Cardiac muscle cell (in vitro differentiated cells and primary cell): Measurements from ENCODE around the gene KIF26B. TPM values are rescaled to one million over a fixed set of nuclear protein-coding genes. Genes with fewer than 3 reads are reported as not detected.

ENCODE experiments used
- DNase-seq, 2 donors: peaks; one replicate each; pipeline versions ENCODE4 v3.0.0 to v3.0.0-alpha.2; 2010 to 2017; ENCODE audit warnings: low read depth in 1 of 2, low spot score in 1 of 2
- H3K27ac ChIP-seq: fragments of 200-600 bp; sonication (generic); 2 replicates; pipeline ENCODE4 v1.5.1; 2016
- H3K27me3 ChIP-seq: fragments of 200-600 bp; sonication (generic); 2 replicates; pipeline ENCODE4 v1.6.0; 2016; ENCODE audit warnings: control low read depth
- H3K36me3 ChIP-seq: fragments of 200-600 bp; sonication (generic); 2 replicates; pipeline ENCODE4 v1.5.1; 2016; ENCODE audit warnings: control low read depth
- H3K4me1 ChIP-seq: fragments of 200-600 bp; sonication (generic); 2 replicates; pipeline ENCODE4 v1.8.1; 2017; ENCODE audit warnings: low read depth, mild to moderate bottlenecking, mixed run types
- H3K4me3 ChIP-seq: fragments of 200-600 bp; sonication (generic); 2 replicates; pipeline ENCODE4 v1.5.1; 2016; ENCODE audit warnings: mild to moderate bottlenecking
- H3K9me3 ChIP-seq: fragments of 200-600 bp; sonication (generic); 2 replicates; pipeline ENCODE4 v1.5.1; 2017; ENCODE audit warnings: low read depth, mild to moderate bottlenecking, control low read depth
- polyA plus RNA-seq: library from polyadenylated mRNA; unstranded; fragments of >200 nt; fragmentation: Nextera tagmentation; extraction: Ambion mirVana; gene quantifications from 2 replicates; pipeline ENCODE4 v1.2.1, GENCODE V29; 2016
- total RNA-seq: library from RNA; depleted of rRNA; stranded (reverse); fragments of >200 nt; gene quantifications from 2 replicates; pipeline ENCODE4 v1.2.3, GENCODE V29; 2016
- TF ChIP-seq, protein P1 (sequence below): IDR thresholded peaks from 2 replicates; pipeline ENCODE4 v1.5.1; 2012; ENCODE audit warnings: low read depth, mild to moderate bottlenecking, low read length

Gene KIF26B
- total and polyA plus RNA-seq, 2 experiments from 2014 or later = 58.9 to 177 TPM

DNA sequence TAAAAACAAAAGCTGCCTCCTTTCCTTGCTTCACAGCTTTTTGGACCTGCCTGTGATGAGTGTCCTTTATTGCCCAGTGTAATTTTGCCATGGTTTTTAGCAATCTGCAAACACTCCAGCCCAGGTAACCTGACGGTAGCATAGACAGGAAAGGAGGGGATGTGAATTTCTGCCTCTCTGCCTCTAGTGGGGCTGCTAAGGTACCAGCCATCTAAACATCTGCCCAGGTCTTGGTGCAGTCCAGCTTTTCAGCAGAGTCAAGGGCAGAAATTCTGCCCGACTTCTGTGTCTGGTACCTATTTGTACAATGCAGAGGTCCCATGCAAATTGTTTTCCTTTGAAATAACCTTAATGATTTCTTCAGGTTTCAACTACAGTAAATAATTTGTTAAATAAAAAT, 371.4 kb downstream of the KIF26B start:
- no peaks in the 10 kb centered on the region for H3K27me3 ChIP-seq

DNA sequence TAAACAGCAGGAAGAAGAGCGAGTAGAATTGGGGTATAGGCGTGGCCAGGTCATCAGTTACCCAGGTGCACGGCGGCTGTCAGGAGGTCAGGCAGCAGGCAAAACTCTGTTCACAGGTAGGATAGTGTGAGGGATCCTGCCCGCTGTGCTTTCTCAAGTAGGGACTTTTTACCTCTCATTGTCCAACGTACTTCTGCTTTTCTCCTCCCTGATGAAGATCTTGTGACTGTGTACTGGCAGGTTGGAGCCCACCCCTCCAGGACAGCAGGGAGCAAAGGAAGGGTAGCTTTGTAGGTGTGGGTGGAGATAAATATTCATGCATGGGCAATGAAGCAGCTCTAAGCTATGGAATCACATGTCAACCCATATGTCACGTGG, 373.5 kb downstream of the KIF26B start:
- H3K4me3 ChIP-seq = no peak overlapping the region
- no peaks in the 10 kb centered on the region for H3K9me3 ChIP-seq
- no peaks in the 10 kb centered on the region for H3K36me3 ChIP-seq
- H3K27me3 ChIP-seq = no peaks in the 10 kb centered on the region
- TF ChIP-seq, protein P1, sequence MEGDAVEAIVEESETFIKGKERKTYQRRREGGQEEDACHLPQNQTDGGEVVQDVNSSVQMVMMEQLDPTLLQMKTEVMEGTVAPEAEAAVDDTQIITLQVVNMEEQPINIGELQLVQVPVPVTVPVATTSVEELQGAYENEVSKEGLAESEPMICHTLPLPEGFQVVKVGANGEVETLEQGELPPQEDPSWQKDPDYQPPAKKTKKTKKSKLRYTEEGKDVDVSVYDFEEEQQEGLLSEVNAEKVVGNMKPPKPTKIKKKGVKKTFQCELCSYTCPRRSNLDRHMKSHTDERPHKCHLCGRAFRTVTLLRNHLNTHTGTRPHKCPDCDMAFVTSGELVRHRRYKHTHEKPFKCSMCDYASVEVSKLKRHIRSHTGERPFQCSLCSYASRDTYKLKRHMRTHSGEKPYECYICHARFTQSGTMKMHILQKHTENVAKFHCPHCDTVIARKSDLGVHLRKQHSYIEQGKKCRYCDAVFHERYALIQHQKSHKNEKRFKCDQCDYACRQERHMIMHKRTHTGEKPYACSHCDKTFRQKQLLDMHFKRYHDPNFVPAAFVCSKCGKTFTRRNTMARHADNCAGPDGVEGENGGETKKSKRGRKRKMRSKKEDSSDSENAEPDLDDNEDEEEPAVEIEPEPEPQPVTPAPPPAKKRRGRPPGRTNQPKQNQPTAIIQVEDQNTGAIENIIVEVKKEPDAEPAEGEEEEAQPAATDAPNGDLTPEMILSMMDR = no peak
- no peak overlapping the region for H3K27ac ChIP-seq
- peaks cover 4% of the 10 kb centered on the region for H3K4me1 ChIP-seq
- DNase-seq = no peak

More for the DNA sequence above, 371.4 kb downstream of the KIF26B start:
- peaks cover 4% of the 10 kb centered on the region for H3K4me1 ChIP-seq
- TF ChIP-seq, protein P1 = no peak
- no peaks in the 10 kb centered on the region for H3K9me3 ChIP-seq
- no peak overlapping the region for H3K27ac ChIP-seq
- no peaks in the 10 kb centered on the region for H3K36me3 ChIP-seq
- no peak overlapping the region for H3K4me3 ChIP-seq
- DNase-seq = no peak

DNA sequence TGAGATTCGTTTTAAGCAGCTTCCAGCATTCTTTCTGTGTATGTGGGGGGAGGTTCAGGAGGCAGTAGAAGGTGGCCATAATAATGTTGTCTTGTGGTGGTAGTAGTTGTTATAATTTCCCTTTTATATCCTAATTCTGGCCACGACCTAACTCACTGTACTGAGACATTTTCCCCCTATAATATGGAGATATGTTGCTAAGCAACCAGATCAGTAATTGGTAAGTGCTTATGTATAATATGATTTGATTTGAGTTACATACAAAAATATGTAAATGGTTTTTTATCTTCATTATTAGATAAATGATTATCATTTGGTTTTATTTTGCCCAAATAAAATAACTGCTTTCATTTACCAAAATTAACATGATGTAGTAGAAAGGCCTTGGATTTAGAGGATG, 376.2 kb downstream of the KIF26B start:
- Histone ChIP-seq H3K27ac (no peak overlapping the region), H3K9me3 (no peaks in the 10 kb centered on the region), H3K4me3 (no peak overlapping the region), H3K36me3 (no peaks in the 10 kb centered on the region), H3K27me3 (no peaks in the 10 kb centered on the region), H3K4me1 (peaks cover 4% of the 10 kb centered on the region)
- TF ChIP-seq, protein P1 = no peak
- no peak for DNase-seq

DNA sequence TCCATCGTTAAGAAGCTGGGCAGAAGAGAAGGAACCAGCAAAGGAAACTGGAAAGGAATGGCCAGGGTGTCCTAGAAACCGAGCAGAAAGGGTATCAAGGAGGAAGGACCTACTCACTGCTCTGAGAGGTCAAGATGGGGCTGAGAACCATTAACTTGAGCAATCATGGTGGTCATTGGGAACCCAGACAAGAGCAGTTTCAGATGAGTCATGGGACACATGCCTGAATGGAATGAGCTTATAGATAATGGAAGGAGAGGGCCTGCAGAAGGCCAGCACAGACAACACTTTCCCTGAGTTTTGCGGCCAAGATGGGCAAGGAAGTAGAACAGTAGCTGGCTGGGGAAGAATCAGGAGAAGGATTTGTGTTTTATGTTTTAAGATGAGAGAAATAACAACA, 383.2 kb downstream of the KIF26B start:
- peaks cover 16% of the 10 kb centered on the region for H3K36me3 ChIP-seq
- H3K9me3 ChIP-seq = no peaks in the 10 kb centered on the region
- H3K27ac ChIP-seq = peak overlapping the region; percentile 14
- peak in 1 of 2 donors; percentile 74 for DNase-seq
- H3K4me1 ChIP-seq = peaks cover 13% of the 10 kb centered on the region
- no peaks in the 10 kb centered on the region for H3K27me3 ChIP-seq
- no peak overlapping the region for H3K4me3 ChIP-seq
- TF ChIP-seq, protein P1 = no peak

DNA sequence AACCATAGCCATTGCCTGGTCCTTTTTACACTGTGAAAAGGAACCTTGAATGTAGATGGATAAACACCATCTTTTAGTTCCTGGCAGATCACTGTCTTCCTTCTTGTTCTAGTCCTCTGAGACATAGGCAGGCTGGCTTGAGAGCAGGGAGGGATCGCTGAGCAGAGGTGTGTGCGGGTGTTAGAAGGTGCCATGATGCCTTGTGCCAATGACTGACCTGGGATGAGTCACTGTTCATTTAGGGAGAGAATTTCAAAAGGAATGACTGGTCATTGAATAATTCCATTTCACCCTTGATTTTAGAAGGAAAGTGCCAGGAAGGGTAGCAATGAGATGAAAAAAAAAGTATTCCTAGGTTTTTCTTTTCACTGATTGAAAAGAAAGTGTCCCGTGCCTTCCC, 383.9 kb downstream of the KIF26B start:
- Histone ChIP-seq H3K4me1 (peaks cover 13% of the 10 kb centered on the region), H3K27ac (peak overlapping the region; percentile 14), H3K36me3 (peaks cover 16% of the 10 kb centered on the region), H3K4me3 (no peak overlapping the region), H3K9me3 (no peaks in the 10 kb centered on the region), H3K27me3 (no peaks in the 10 kb centered on the region)
- DNase-seq = no peak
- TF ChIP-seq, protein P1 = no peak

DNA sequence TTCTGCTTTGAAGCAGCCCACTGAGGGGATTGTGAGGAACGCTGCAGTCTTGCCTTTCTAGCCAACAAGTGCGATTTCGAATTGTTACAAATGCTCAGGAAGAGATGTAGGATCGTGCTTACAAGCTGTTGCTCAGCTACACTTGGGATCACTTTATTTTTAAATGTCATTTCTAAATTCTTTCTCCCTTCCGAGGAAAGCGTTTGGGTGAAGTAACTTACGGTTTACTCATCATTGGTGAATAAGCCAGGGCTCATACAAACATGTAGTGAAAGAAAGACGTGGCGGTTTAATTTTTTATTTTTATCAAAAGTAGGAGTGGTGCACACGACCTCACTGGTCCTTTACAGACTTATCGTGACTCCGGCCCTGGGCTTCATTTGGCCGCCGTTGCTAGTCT, 386.6 kb downstream of the KIF26B start:
- TF ChIP-seq, protein P1 = no peak
- Histone ChIP-seq H3K9me3 (no peaks in the 10 kb centered on the region), H3K36me3 (peaks cover 20% of the 10 kb centered on the region), H3K4me3 (no peak overlapping the region), H3K4me1 (peaks cover 13% of the 10 kb centered on the region), H3K27ac (peak overlapping the region; percentile 70), H3K27me3 (no peaks in the 10 kb centered on the region)
- DNase-seq = no peak
